EL (cell line): ENCODE results near the gene CDK19.
"Not testable (repeated sequence)": the region's sequence is repeated elsewhere in the genome, so short reads cannot be mapped to it uniquely, and the experiment has no call there.

Source experiments
- DNase-seq: peaks from one replicate; pipeline ENCODE4 v3.0.0-alpha.2; 2016

The CDK19 gene

DNA sequence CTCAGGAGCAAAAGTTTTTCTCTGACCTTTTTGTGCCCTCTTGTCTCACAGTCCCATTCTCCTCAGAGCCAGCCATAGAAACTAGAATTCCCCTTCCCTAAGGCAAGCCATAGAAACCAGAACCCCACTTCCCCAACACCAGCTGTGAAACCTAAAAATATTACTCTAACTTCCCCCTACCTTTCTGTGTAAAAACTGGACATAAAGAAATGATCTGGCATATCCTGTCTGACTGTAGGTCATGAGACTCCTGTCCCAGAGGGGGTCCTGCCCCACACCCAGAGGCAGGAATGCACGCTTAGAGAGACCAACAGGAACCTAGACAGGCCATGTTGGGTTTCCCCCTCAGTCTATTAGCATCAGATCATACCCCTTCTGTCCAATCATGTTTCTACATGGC is 198.2 kb downstream of the CDK19 start:
- no peak for DNase-seq

DNA sequence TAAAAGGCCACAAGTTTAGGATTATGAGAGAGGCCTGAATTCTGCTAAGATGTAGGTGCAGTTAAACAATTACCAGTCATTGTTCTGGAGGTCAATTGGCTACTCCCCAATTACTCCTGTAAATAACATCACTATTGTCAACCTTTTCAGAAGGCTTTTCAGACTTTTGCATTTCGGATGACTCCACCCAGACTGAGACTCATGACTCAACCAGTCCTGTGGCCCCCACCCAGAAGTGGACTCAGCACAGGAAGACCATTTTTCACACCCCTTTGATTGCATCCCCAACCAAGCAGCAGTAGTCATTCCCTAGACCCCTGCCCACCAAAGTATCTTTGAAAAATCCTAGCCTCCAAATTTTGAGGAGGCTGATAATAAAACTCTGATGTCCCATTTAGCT is 199.5 kb downstream of the CDK19 start:
- DNase-seq = no peak

- DNase-seq = no peak
These were observed 200.7 kb downstream of the CDK19 start for GRCh38 chr6:110614586-110614985.

- no peak for DNase-seq
These were observed 201.2 kb downstream of the CDK19 start for GRCh38 chr6:110614106-110614505.

DNA sequence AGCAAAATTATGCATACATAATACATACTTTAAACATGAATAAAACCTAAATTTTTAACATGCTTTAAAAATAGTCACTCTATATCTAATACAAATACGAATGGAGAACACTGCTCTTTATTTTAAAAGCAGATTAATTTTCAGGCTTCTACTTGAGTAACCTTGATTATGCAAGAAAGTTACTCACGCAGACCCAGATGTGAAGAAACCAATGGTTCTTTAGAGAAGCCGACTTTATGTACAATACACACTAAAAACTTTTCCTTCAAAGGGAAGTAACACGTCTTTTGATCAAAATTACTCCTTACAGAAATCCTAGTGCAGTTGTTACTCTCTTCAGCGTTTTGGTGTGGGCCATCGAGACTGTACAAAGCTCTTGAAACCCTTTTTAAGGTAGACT is 201.9 kb downstream of the CDK19 start:
- DNase-seq = no peak

GRCh38 chr6:110612298-110612697 is 203.0 kb downstream of the CDK19 start:
- no peak for DNase-seq

DNA sequence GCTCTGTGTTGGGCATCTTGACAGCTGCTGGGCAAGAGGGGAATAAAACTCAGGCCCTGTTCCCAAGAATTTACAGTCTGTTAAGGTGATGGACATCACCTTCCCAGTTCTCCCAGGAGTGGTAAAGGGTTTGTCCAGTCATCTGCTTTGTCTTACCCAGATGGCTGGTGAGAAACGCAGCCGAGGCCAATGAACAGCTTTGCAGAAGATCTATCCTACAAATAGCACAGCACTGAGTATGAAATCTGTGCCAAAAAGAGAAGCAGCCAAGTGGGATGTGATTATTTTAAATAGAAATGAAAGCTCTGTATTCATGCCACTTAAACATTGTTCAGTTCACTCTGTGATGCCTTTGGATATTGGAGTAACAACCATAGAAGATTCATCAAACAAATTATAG is 206.2 kb downstream of the CDK19 start:
- no peak for DNase-seq

GRCh38 chr6:110608151-110608550 is 207.1 kb downstream of the CDK19 start:
- DNase-seq = no peak

- DNase-seq = no peak
These were observed 209.1 kb downstream of the CDK19 start for GRCh38 chr6:110606151-110606550.

DNA sequence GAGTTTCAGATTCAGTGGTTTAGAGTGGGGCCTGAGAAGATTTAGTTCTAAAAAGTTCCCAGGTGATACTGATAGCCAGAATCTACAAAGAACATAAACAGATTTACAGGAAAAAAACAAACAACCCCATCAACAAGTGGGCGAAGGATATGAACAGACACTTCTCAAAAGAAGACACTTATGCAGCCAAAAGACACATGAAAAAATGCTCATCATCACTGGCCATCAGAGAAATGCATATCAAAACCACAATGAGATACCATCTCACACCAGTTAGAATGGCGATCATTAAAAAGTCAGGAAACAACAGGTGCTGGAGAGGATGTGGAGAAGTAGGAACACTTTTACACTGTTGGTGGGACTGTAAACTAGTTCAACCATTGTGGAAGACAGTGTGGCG is 214.6 kb downstream of the CDK19 start:
- DNase-seq = not testable (repeated sequence)

GRCh38 chr6:110597761-110598160 is 217.5 kb downstream of the CDK19 start:
- no peak for DNase-seq

- DNase-seq = no peak
These were observed 218.9 kb downstream of the CDK19 start for GRCh38 chr6:110596354-110596753.

GRCh38 chr6:110595112-110595511 is 220.2 kb downstream of the CDK19 start:
- DNase-seq = no peak

DNA sequence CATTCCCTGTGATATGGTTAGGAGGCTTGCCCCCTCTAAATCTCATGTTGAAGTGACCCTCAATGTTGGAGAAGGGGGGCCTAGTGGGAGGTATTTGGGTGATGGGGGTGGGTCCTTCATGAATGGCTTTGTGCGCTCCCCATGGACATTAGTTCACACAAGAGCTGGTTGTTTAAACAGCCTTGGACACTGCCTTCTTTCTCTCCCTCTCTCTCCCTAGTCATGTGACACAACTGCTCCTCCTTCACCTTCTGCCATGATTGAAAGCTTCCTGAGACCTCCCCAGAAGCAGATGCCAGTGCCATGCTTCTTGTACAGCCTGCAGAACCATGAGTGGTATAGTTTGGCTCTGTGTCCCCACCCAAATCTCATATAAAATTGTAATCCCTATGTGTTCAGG is 221.6 kb downstream of the CDK19 start:
- no peak for DNase-seq

DNA sequence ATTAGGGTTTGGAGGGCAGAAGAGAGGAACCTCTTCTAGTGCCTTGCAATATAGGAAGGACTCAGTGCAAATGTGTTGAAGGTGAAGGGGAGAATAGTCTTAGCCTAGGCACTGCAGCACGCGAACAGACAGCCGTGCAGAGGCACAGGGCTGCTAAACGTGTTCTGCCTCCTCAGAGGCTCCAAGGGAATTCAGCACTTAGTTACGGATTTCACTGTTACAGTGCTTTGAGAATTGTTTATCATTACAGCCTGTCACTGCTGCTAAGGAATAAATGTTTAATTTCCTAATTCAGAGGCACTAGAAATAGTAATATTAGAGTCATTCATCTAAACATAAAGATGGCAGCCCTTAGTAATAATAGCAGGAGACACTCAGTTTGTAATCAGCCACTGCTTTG is 222.5 kb downstream of the CDK19 start:
- no peak for DNase-seq

- DNase-seq = peak; percentile 50
These were observed 224.4 kb downstream of the CDK19 start for GRCh38 chr6:110590821-110591351.

DNA sequence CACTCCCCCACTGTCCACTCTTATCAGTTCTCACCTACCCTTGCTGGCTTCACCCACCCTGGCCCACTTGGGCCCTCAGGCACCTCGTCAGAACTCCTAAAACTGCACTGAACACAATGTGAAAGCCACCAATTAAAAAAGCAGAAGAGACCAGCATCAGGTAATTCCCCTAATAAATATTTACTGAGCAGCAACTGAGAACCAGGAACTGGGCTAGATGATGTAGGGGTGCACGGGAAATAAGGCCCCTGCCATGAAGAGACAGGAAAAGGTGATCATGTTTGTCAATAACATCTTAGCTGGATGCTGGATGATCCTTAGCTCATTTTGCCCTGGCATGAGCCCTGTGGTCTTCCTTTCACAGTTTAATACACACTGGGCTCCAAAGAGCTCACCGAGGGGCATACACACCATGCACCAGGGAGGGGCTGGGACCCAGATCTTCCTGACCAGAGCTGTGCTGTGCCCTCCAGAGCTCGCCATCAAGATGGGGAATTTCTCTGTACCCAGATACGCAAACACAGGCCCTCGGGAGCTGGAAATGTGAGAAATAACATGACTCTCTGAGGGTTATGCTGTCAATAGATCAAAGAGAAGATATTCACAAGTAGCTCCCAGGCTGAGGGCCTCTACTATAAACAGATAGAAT is 225.3 kb downstream of the CDK19 start:
- DNase-seq = no peak

DNA sequence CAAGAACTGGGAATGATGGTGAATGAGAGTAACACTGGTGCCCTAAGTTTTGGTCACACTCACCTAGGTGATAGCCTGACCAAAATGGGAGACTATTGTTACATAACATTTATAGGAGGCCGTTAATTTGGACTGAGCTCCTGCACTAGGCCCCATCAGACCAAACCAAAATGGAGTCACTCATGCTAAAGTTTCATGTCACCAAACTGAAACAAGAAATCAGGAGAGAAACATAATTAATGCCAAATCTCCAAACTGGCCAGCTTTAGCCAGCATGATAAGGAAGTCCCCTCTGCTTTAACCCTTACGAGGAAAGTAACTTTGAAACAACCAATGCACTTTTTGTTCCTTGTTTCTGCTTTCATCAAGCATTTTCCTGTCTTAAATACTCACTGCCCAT is 227.9 kb downstream of the CDK19 start:
- no peak for DNase-seq

DNA sequence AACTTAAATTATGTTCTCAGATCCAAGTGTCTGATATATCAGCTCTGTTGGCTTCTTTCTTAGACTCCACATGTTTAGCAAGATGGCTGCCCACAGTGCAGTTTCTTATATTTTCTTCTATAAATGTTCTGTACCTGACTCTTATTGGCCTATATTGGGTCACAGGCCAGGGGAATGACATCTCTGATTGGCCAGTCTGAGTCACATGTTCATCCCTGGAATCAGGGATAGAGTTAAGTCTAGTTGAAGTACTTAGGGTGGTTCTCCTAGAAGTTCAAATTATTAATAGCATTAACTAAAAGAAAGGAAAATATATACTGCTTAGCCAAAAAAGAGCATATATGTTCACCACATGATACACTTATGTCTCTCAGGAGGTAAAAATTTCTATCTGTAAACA is 233.6 kb downstream of the CDK19 start:
- DNase-seq = no peak

GRCh38 chr6:110577596-110578167 is 237.6 kb downstream of the CDK19 start:
- not testable (repeated sequence) for DNase-seq

DNA sequence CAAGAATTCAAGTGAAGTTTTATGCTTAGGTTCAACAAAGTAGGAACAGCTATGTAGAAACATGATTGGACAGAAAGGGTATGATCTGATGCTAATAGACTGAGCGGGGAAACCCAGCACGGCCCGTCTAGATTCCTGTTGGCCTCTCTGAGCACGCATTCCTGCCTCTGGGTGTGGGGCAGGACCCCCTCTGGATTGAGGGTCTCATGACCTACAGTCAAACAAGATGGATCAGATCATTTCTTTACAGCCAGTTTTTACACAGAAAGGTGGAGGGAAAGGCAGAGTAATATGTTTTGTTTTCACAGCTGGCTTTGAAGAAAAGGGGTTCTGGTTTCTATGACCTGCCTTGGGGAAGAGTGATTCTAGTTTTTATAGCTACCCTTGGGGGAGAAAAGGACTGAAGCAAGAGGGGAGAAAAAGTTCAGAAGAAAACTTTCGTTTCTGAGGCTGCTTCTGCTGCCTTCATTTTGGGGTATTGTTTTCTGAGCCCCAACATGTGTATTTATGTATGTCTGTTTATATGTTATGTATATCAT is 239.3 kb downstream of the CDK19 start:
- no peak for DNase-seq

- no peak for DNase-seq
These were observed 240.5 kb downstream of the CDK19 start for GRCh38 chr6:110574817-110575216.

DNA sequence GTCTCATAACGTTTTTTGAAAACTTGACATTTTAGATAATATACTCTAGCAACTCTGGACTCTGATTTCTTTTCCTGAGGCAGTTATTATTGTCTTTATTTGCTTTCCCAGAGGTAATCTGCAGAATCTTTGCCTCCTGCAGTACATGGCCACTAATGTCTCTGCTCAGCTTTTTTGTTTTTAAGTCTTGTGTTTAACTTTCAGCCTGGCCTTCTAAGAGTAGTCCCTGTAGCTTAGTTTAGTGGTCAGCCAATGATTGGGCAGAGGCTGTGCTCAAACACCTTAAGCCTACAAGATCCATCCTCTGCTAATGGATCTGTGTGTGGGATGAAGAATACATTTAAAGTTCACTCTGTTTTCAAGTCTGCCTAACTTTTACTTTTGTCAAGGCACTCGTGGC is 241.7 kb downstream of the CDK19 start:
- no peak for DNase-seq

DNA sequence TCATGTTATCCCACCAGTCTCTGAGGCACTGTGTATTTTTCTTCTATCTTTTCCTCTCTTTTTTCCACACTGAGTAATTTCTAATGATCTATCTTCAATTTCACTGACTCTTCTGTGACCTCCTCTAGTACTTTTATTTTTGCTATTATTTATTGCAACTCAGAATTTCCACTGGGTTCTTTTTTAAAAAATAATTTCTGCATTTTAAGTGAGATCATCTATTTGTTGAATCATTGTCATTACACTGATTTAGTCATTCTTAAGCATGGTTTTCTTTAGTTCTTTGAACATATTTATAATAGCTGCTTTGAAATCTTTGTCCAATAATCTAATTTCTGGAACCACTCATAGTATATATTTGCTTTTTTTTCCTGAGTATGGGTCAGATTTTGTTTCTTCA is 242.1 kb downstream of the CDK19 start:
- DNase-seq = no peak
